A549 (cell line): Measurements from ENCODE around the gene PRR20E. TPM values are rescaled to one million over a fixed set of nuclear protein-coding genes. Genes with fewer than 3 reads are reported as not detected.

Experiments
- ATAC-seq, 2 experiments: fragments of 200-7000 bp in 1 of 2; fragments of >200 bp in 1 of 2; cut with Nextera tagmentation in 1 of 2; cut with Tn5 transposase in 1 of 2; 3 replicates each; pipeline versions ENCODE4 v1.8.0 to v1.9.1; 2018 to 2020; ENCODE audit warnings: mild to moderate bottlenecking in 1 of 2, moderate library complexity in 1 of 2
- CTCF ChIA-PET: fragments of 300-600 bp; sonication (Branson Sonifier 250); formaldehyde crosslinking; extraction: SDS; loops from one replicate; lab custom pipeline; 2021; ENCODE audit warnings: antibody characterized with exemption, inconsistent platforms; lab: Yijun Ruan, JAX
- POLR2A ChIA-PET: fragments of 350-600 bp; formaldehyde crosslinking; extraction: SDS; loops from one replicate; lab custom pipeline; 2021; ENCODE audit warnings: antibody characterized with exemption, inconsistent platforms; lab: Yijun Ruan, JAX
- DNase-seq, 2 experiments: peaks; one replicate each; pipeline versions ENCODE4 v3.0.0 to v3.0.0-alpha.2; 2011 to 2016; ENCODE audit warnings: low read depth in 1 of 2, low spot score in 1 of 2
- FAIRE-seq: peaks from 2 replicates; lab custom pipeline; 2011; peaks lifted over from hg19 to GRCh38; lab: Jason Lieb, UNC
- H3K27ac ChIP-seq, 2 experiments: fragments of >200 bp; sonication (Bioruptor Twin); formaldehyde crosslinking; 3 replicates each; pipeline ENCODE4 v1.5.1; 2016 to 2017
- H3K4me1 ChIP-seq: fragments of >200 bp; sonication (Bioruptor Twin); formaldehyde crosslinking; 3 replicates; pipeline ENCODE4 v1.6.1; 2016
- H3K4me2 ChIP-seq: fragments of >200 bp; sonication (Bioruptor Twin); formaldehyde crosslinking; 3 replicates; pipeline ENCODE4 v1.6.1; 2016
- H3K4me3 ChIP-seq: fragments of >200 bp; sonication (Bioruptor Twin); formaldehyde crosslinking; 3 replicates; pipeline ENCODE4 v1.5.1; 2016
- H3K9me3 ChIP-seq: fragments of >200 bp; sonication (Bioruptor Twin); formaldehyde crosslinking; 3 replicates; pipeline ENCODE4 v1.6.1; 2016
- CEBPB ChIP-seq, 2 experiments: fragments of >200 bp in 1 of 2; sonication (Bioruptor Twin) in 1 of 2; formaldehyde crosslinking in 1 of 2; IDR thresholded peaks; 2 replicates each; pipeline ENCODE4 v1.6.1; 2012 to 2016
- CHD4 ChIP-seq: fragments of 200-600 bp; sonication (generic); IDR thresholded peaks from 2 replicates; pipeline ENCODE4 v1.6.1; 2016; ENCODE audit warnings: antibody characterized with exemption, mild to moderate bottlenecking, borderline replicate concordance
- EHF ChIP-seq: fragments of 250-450 bp; sonication (Bioruptor Pico); IDR thresholded peaks from 2 replicates; pipeline ENCODE4 v1.5.0; 2020; ENCODE audit warnings: mild to moderate bottlenecking
- FOSB ChIP-seq: fragments of 250-450 bp; sonication (Bioruptor Pico); IDR thresholded peaks from 2 replicates; pipeline ENCODE4 v1.5.0; 2020; ENCODE audit warnings: mild to moderate bottlenecking, moderate library complexity
- FOSL2 ChIP-seq, 2 experiments: fragments of 450-650 bp in 1 of 2; fragments of >200 bp in 1 of 2; sonication (Bioruptor Twin) in 1 of 2; formaldehyde crosslinking; IDR thresholded peaks; 2 replicates each; pipeline versions ENCODE4 v1.5.0 to v1.6.1; 2016 to 2020; ENCODE audit warnings: mild to moderate bottlenecking in 1 of 2, moderate library complexity in 1 of 2
- FOXS1 ChIP-seq: fragments of 250-450 bp; sonication (Bioruptor Pico); IDR thresholded peaks from 2 replicates; pipeline ENCODE4 v1.5.0; 2020; ENCODE audit warnings: mild to moderate bottlenecking, moderate library complexity
- HDAC2 ChIP-seq: fragments of 200-600 bp; sonication (generic); IDR thresholded peaks from 2 replicates; pipeline ENCODE4 v1.6.1; 2016
- HEYL ChIP-seq: fragments of 250-450 bp; sonication (Bioruptor Pico); IDR thresholded peaks from 2 replicates; pipeline ENCODE4 v1.8.0; 2021; ENCODE audit warnings: mild to moderate bottlenecking, moderate library complexity
- HOXB5 ChIP-seq: fragments of 250-450 bp; sonication (Bioruptor Pico); IDR thresholded peaks from 2 replicates; pipeline ENCODE4 v1.5.0; 2020; ENCODE audit warnings: mild to moderate bottlenecking, moderate library complexity
- JUNB ChIP-seq: fragments of >200 bp; sonication (Bioruptor Twin); formaldehyde crosslinking; IDR thresholded peaks from 2 replicates; pipeline ENCODE4 v1.6.1; 2016
- KDM1A ChIP-seq: fragments of 200-600 bp; sonication (generic); IDR thresholded peaks from 2 replicates; pipeline ENCODE4 v1.6.1; 2016; ENCODE audit warnings: low read depth, mild to moderate bottlenecking
- MYC ChIP-seq: IDR thresholded peaks from 2 replicates; pipeline ENCODE4 v1.6.1; 2012; ENCODE audit warnings: mild to moderate bottlenecking, inconsistent platforms, low read length, improper control_type of control experiment, borderline replicate concordance
- NFE2L2 ChIP-seq: fragments of 150-350 bp; conservative IDR thresholded peaks from 2 replicates; pipeline ENCODE4 v1.6.1; 2014; ENCODE audit warnings: low read length
- NPAS2 ChIP-seq: fragments of 250-450 bp; sonication (Bioruptor Pico); IDR thresholded peaks from 2 replicates; pipeline ENCODE4 v1.8.0; 2022; ENCODE audit warnings: mild to moderate bottlenecking, moderate library complexity, borderline replicate concordance
- PHF8 ChIP-seq: fragments of 200-600 bp; sonication (generic); IDR thresholded peaks from 2 replicates; pipeline ENCODE4 v1.6.1; 2016; ENCODE audit warnings: low read depth, mild to moderate bottlenecking, antibody characterized with exemption, moderate library complexity, borderline replicate concordance
- POLR2AphosphoS2 ChIP-seq: conservative IDR thresholded peaks from 2 replicates; pipeline ENCODE4 v1.6.1; 2012; ENCODE audit warnings: low read length, improper control_type of control experiment, inconsistent platforms
- SMC3 ChIP-seq: fragments of >200 bp; sonication (Bioruptor Twin); formaldehyde crosslinking; IDR thresholded peaks from 3 replicates; pipeline ENCODE4 v1.6.1; 2018; ENCODE audit warnings: inconsistent platforms
- TFCP2L1 ChIP-seq: fragments of 250-450 bp; sonication (Bioruptor Pico); IDR thresholded peaks from 2 replicates; pipeline ENCODE4 v1.5.0; 2021; ENCODE audit warnings: mild to moderate bottlenecking
- ZC3H11A ChIP-seq: fragments of 450-650 bp; IDR thresholded peaks from 2 replicates; pipeline ENCODE4 v1.6.1; 2014; ENCODE audit warnings: antibody characterized with exemption, mild to moderate bottlenecking
- ZFP36 ChIP-seq: fragments of 450-650 bp; IDR thresholded peaks from 2 replicates; pipeline ENCODE4 v1.6.1; 2014; ENCODE audit warnings: borderline replicate concordance; ENCODE audit not compliant: partially characterized antibody
- WGBS: methylation state at CpG from one replicate; pipeline ENCODE4 v1.1.6; 2017; ENCODE audit errors: missing lambda C conversion rate; 5-methylcytosine and 5-hydroxymethylcytosine counted together
- polyA plus RNA-seq, 4 experiments: library from polyadenylated mRNA; depleted of rRNA in 3 of 4; stranded (reverse); fragments of >200 nt; fragmentation: RNase III in 1 of 4; extraction: RNeasy Plus Mini Kit Qiagen cat#74134 plus additional on column Dnase treatment in 1 of 4; gene quantifications; 2 replicates in 3 of 4; 3 replicates in 1 of 4; pipeline ENCODE4 v1.2.3, GENCODE V29; 2011 to 2017
- TF ChIP-seq, protein P1 (sequence below): IDR thresholded peaks from 2 replicates; pipeline ENCODE4 v1.6.1; 2012; ENCODE audit warnings: low read depth, borderline replicate concordance
- TF ChIP-seq, protein P2 (sequence below): fragments of 200-600 bp; sonication (generic); IDR thresholded peaks from 2 replicates; pipeline ENCODE4 v1.6.1; 2016; ENCODE audit warnings: antibody characterized with exemption, mild to moderate bottlenecking, moderate library complexity
- TF ChIP-seq, protein P3 (sequence below): fragments of 450-650 bp; IDR thresholded peaks from 2 replicates; pipeline ENCODE4 v1.6.1; 2014; ENCODE audit warnings: antibody characterized with exemption
- TF ChIP-seq, protein P4 (sequence below): fragments of 250-450 bp; sonication (Bioruptor Pico); IDR thresholded peaks from 2 replicates; pipeline ENCODE4 v1.5.0; 2021; ENCODE audit warnings: mild to moderate bottlenecking, moderate library complexity, borderline replicate concordance
- TF ChIP-seq, protein P5 (sequence below): fragments of >200 bp; sonication (Bioruptor Twin); formaldehyde crosslinking; IDR thresholded peaks from 2 replicates; pipeline ENCODE4 v1.6.1; 2016
- TF ChIP-seq, protein P6 (sequence below): fragments of 250-450 bp; sonication (Bioruptor Pico); IDR thresholded peaks from 2 replicates; pipeline ENCODE4 v1.5.0; 2020; ENCODE audit warnings: low read depth, mild to moderate bottlenecking, moderate library complexity

The PRR20E gene
- polyA plus RNA-seq, 2 of the 4 experiments (the other 2 are of a cell fraction) = not detected

DNA sequence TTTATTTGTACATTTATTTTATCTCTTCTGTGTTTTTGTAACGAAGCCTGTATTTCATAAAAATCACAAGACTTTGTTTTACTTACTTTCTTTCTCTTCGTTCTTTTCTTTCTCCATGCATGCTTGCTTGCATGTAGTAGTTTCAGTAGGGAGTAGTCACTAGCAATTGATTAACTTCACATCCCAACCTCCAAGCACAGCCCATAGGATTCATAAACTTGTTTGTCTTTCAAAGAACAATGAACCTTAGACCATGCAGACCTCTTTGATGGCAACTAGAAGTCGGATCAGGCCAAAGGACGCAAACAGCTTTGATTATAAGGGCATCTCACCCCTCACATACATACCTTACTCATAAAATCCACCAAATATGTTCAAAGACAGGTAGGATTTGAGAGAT, 29.4 kb upstream of the PRR20E start:
- ChIA-PET POLR2A (no interaction called here), CTCF (no interaction called here)
- DNase-seq = no peak
- no peaks in the 10 kb centered on the region for H3K4me1 ChIP-seq
- no peak overlapping the region for H3K27ac ChIP-seq
- WGBS = 3% methylated on average over 4 of the region's 4 CpGs
- H3K4me2 ChIP-seq = no peak overlapping the region
- ATAC-seq = no peak
- no peak overlapping the region for H3K4me3 ChIP-seq
- FAIRE-seq = no peak
- H3K9me3 ChIP-seq = no peaks in the 10 kb centered on the region
- no peak for TF ChIP-seq ZFP36
- no peak for TF ChIP-seq FOSB (CRISPR knock-in tag)
- TF ChIP-seq, protein P1, sequence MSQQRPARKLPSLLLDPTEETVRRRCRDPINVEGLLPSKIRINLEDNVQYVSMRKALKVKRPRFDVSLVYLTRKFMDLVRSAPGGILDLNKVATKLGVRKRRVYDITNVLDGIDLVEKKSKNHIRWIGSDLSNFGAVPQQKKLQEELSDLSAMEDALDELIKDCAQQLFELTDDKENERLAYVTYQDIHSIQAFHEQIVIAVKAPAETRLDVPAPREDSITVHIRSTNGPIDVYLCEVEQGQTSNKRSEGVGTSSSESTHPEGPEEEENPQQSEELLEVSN = no peak
- no peak for TF ChIP-seq KDM1A
- no peak for TF ChIP-seq EHF
- TF ChIP-seq, protein P2, sequence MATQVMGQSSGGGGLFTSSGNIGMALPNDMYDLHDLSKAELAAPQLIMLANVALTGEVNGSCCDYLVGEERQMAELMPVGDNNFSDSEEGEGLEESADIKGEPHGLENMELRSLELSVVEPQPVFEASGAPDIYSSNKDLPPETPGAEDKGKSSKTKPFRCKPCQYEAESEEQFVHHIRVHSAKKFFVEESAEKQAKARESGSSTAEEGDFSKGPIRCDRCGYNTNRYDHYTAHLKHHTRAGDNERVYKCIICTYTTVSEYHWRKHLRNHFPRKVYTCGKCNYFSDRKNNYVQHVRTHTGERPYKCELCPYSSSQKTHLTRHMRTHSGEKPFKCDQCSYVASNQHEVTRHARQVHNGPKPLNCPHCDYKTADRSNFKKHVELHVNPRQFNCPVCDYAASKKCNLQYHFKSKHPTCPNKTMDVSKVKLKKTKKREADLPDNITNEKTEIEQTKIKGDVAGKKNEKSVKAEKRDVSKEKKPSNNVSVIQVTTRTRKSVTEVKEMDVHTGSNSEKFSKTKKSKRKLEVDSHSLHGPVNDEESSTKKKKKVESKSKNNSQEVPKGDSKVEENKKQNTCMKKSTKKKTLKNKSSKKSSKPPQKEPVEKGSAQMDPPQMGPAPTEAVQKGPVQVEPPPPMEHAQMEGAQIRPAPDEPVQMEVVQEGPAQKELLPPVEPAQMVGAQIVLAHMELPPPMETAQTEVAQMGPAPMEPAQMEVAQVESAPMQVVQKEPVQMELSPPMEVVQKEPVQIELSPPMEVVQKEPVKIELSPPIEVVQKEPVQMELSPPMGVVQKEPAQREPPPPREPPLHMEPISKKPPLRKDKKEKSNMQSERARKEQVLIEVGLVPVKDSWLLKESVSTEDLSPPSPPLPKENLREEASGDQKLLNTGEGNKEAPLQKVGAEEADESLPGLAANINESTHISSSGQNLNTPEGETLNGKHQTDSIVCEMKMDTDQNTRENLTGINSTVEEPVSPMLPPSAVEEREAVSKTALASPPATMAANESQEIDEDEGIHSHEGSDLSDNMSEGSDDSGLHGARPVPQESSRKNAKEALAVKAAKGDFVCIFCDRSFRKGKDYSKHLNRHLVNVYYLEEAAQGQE = no peak
- TF ChIP-seq CHD4 = no peak
- TF ChIP-seq NPAS2 (CRISPR knock-in tag) = no peak
- TF ChIP-seq, protein P3, sequence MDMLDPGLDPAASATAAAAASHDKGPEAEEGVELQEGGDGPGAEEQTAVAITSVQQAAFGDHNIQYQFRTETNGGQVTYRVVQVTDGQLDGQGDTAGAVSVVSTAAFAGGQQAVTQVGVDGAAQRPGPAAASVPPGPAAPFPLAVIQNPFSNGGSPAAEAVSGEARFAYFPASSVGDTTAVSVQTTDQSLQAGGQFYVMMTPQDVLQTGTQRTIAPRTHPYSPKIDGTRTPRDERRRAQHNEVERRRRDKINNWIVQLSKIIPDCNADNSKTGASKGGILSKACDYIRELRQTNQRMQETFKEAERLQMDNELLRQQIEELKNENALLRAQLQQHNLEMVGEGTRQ = no peak
- no peak for TF ChIP-seq CEBPB (IDR thresholded peaks at IDR 0.05)
- TF ChIP-seq, protein P4, sequence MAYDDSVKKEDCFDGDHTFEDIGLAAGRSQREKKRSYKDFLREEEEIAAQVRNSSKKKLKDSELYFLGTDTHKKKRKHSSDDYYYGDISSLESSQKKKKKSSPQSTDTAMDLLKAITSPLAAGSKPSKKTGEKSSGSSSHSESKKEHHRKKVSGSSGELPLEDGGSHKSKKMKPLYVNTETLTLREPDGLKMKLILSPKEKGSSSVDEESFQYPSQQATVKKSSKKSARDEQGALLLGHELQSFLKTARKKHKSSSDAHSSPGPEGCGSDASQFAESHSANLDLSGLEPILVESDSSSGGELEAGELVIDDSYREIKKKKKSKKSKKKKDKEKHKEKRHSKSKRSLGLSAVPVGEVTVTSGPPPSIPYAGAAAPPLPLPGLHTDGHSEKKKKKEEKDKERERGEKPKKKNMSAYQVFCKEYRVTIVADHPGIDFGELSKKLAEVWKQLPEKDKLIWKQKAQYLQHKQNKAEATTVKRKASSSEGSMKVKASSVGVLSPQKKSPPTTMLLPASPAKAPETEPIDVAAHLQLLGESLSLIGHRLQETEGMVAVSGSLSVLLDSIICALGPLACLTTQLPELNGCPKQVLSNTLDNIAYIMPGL (CRISPR knock-in tag) = no peak
- TF ChIP-seq HEYL (CRISPR knock-in tag) = no peak
- no peak for TF ChIP-seq ZC3H11A
- no peak for TF ChIP-seq POLR2AphosphoS2
- TF ChIP-seq, protein P5, sequence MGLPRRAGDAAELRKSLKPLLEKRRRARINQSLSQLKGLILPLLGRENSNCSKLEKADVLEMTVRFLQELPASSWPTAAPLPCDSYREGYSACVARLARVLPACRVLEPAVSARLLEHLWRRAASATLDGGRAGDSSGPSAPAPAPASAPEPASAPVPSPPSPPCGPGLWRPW = no peak
- TF ChIP-seq, protein P6, sequence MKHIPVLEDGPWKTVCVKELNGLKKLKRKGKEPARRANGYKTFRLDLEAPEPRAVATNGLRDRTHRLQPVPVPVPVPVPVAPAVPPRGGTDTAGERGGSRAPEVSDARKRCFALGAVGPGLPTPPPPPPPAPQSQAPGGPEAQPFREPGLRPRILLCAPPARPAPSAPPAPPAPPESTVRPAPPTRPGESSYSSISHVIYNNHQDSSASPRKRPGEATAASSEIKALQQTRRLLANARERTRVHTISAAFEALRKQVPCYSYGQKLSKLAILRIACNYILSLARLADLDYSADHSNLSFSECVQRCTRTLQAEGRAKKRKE (CRISPR knock-in tag) = no peak
- no peak for TF ChIP-seq MYC
- no peak for TF ChIP-seq TFCP2L1

DNA sequence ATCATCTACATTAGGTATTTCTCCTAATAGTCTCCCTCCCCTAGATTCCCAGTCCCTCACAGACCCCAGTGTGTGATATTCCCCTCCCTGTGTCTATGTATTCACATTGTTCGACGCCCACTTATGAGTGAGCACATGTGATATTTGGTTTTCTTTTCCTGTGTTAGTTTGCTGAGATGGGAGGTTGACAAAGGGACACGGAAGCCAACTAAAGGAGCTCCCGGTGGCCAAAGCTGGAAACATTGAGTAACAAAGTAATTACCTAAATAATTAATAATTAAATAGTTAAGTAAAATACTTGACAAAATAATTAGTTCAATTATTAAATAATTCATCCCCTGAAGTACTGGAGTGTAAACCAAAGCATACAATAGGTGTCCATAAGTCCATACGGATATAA, 28.0 kb upstream of the PRR20E start:
- no peak for FAIRE-seq
- CTCF ChIA-PET = no interaction called here
- TF ChIP-seq HOXB5 (CRISPR knock-in tag) (no peak), FOXS1 (CRISPR knock-in tag) (no peak), JUNB (no peak), FOSL2 (IDR thresholded peaks at IDR 0.05) (no peak), FOSL2 (CRISPR knock-in tag; IDR thresholded peaks at IDR 0.05) (no peak), HDAC2 (no peak), PHF8 (no peak), SMC3 (no peak), NFE2L2 (no peak)
- TF ChIP-seq, protein P1 = no peak
- TF ChIP-seq, protein P2 = no peak

More for the DNA sequence above, 28.0 kb upstream of the PRR20E start:
- Histone ChIP-seq H3K9me3 (no peaks in the 10 kb centered on the region), H3K27ac (no peak overlapping the region), H3K4me1 (no peaks in the 10 kb centered on the region), H3K4me3 (no peak overlapping the region), H3K4me2 (no peak overlapping the region)
- 16% methylated on average over 5 of the region's 5 CpGs for WGBS
- POLR2A ChIA-PET = no interaction called here
- DNase-seq (no peak), ATAC-seq (no peak)
